ENCODE results near the gene TBC1D12.
A peak's percentile ranks its signal among the peaks of the same experiment; 100 is the strongest.
"Not testable (repeated sequence)": the region's sequence is repeated elsewhere in the genome, so short reads cannot be mapped to it uniquely, and the experiment has no call there.

TBC1D12 gene

GRCh38 chr10:94524711-94525110 is 122.4 kb downstream of the TBC1D12 start:
- no peak for TF ChIP-seq CTCF (IDR thresholded peaks at IDR 0.05; ENCODE audit: insufficient read depth, low read depth, low read length, missing control alignments)
- no peak for DNase-seq (ENCODE audit: low read depth)
- H3K4me3 ChIP-seq (ENCODE audit: low read length): no peak overlapping the region

- not testable (repeated sequence) for H3K4me3 ChIP-seq (ENCODE audit: low read length); DNase-seq (ENCODE audit: low read depth)
These were observed 129.2 kb downstream of the TBC1D12 start for GRCh38 chr10:94531550-94531949.

- H3K4me3 ChIP-seq (ENCODE audit: low read length): no peak overlapping the region
- no peak for TF ChIP-seq CTCF (IDR thresholded peaks at IDR 0.05; ENCODE audit: insufficient read depth, low read depth, low read length, missing control alignments)
- DNase-seq (ENCODE audit: low read depth): no peak
These were observed 130.7 kb downstream of the TBC1D12 start for GRCh38 chr10:94533027-94533426.

GRCh38 chr10:94542282-94542681 is 139.9 kb downstream of the TBC1D12 start:
- not testable (repeated sequence) for DNase-seq (ENCODE audit: low read depth); H3K4me3 ChIP-seq (ENCODE audit: low read length)

GRCh38 chr10:94545391-94546048 is 143.2 kb downstream of the TBC1D12 start, which contains the start of gene HELLS:
TSS of gene HELLS (plus strand) at chr10:94545788. CDS start at chr10:94545922, 134 bp downstream.
- no peak for TF ChIP-seq CTCF (IDR thresholded peaks at IDR 0.05; ENCODE audit: insufficient read depth, low read depth, low read length, missing control alignments)
- DNase-seq (ENCODE audit: low read depth): peak; percentile 88
- H3K4me3 ChIP-seq (ENCODE audit: low read length): peak within 1 kb of the TSS; percentile 90

- peak overlapping the region; percentile 90 for H3K4me3 ChIP-seq (ENCODE audit: low read length)
- peak; percentile 14 for DNase-seq (ENCODE audit: low read depth)
- TF ChIP-seq CTCF (IDR thresholded peaks at IDR 0.05; ENCODE audit: insufficient read depth, low read depth, low read length, missing control alignments): no peak
These were observed 143.9 kb downstream of the TBC1D12 start for GRCh38 chr10:94546049-94546900.

- H3K4me3 ChIP-seq (ENCODE audit: low read length): peak overlapping the region; percentile 90
- peak; percentile 14 for DNase-seq (ENCODE audit: low read depth)
- TF ChIP-seq CTCF (IDR thresholded peaks at IDR 0.05; ENCODE audit: insufficient read depth, low read depth, low read length, missing control alignments): no peak
These were observed 144.5 kb downstream of the TBC1D12 start for GRCh38 chr10:94546901-94547185.

GRCh38 chr10:94549221-94549620 is 146.9 kb downstream of the TBC1D12 start:
- no peak overlapping the region for H3K4me3 ChIP-seq (ENCODE audit: low read length)
- TF ChIP-seq CTCF (IDR thresholded peaks at IDR 0.05; ENCODE audit: insufficient read depth, low read depth, low read length, missing control alignments): no peak
- no peak for DNase-seq (ENCODE audit: low read depth)

GRCh38 chr10:94567714-94568307 is 165.5 kb downstream of the TBC1D12 start:
- not testable (repeated sequence) for H3K4me3 ChIP-seq (ENCODE audit: low read length)
- DNase-seq (ENCODE audit: low read depth): peak; percentile 15
